HepG2 (cell line): ENCODE measurements around the gene C22orf15. TPM values are rescaled to one million over a fixed set of nuclear protein-coding genes. Genes with fewer than 3 reads are reported as not detected.

Experiments used
- AFF4 ChIP-seq: sonication (generic); formaldehyde crosslinking; IDR thresholded peaks from 2 replicates; pipeline ENCODE4 v1.4.0; 2020; ENCODE audit warnings: missing genetic modification reagents
- ASH2L ChIP-seq: fragments of 300-600, 200-600 bp; sonication (generic); IDR thresholded peaks from 2 replicates; pipeline ENCODE4 v1.7.0; 2017; ENCODE audit warnings: low read depth, mild to moderate bottlenecking, moderate library complexity, mixed read lengths, low read length; ENCODE audit not compliant: insufficient read length
- CEBPB ChIP-seq: IDR thresholded peaks from 2 replicates; pipeline ENCODE4 v1.6.1; 2011; ENCODE audit warnings: low read depth, low read length, improper control_type of control experiment, borderline replicate concordance
- CENPX ChIP-seq: sonication (generic); formaldehyde crosslinking; IDR thresholded peaks from 2 replicates; pipeline ENCODE4 v1.9.0; 2021; ENCODE audit warnings: mild to moderate bottlenecking, missing genetic modification reagents, moderate library complexity
- ETV5 ChIP-seq: IDR thresholded peaks from 2 replicates; pipeline ENCODE4 v1.6.1; 2018; ENCODE audit warnings: missing biosample characterization, missing genetic modification reagents, inconsistent platforms, borderline replicate concordance
- HNF4A ChIP-seq: sonication (generic); formaldehyde crosslinking; IDR thresholded peaks from 2 replicates; pipeline ENCODE4 v1.4.0; 2020; ENCODE audit warnings: missing genetic modification reagents
- HNRNPUL1 ChIP-seq: fragments of 200-400 bp; formaldehyde crosslinking; IDR thresholded peaks from 2 replicates; pipeline ENCODE4 v1.6.1; 2017; ENCODE audit warnings: low read depth, mild to moderate bottlenecking, low read length, moderate library complexity
- KDM5A ChIP-seq: fragments of 200-600 bp; sonication (generic); IDR thresholded peaks from 2 replicates; pipeline ENCODE4 v1.7.0; 2018; ENCODE audit warnings: antibody characterized with exemption, mild to moderate bottlenecking, low read length, borderline replicate concordance
- MED13 ChIP-seq: sonication (generic); formaldehyde crosslinking; IDR thresholded peaks from 2 replicates; pipeline ENCODE4 v1.5.0; 2020; ENCODE audit warnings: missing genetic modification reagents
- NCOA2 ChIP-seq: sonication (generic); formaldehyde crosslinking; IDR thresholded peaks from 2 replicates; pipeline ENCODE4 v1.8.0; 2022; ENCODE audit warnings: inconsistent platforms
- RAD21 ChIP-seq: fragments of 450-650 bp; formaldehyde crosslinking; IDR thresholded peaks from 2 replicates; pipeline ENCODE4 v1.5.0; 2020; ENCODE audit warnings: mild to moderate bottlenecking
- RAD51 ChIP-seq: fragments of 450-650 bp; IDR thresholded peaks from 2 replicates; pipeline ENCODE4 v1.6.1; 2016; ENCODE audit warnings: borderline replicate concordance
- SMARCE1 ChIP-seq: fragments of 450-650 bp; IDR thresholded peaks from 2 replicates; pipeline ENCODE4 v1.6.1; 2017; ENCODE audit warnings: borderline replicate concordance
- SUZ12 ChIP-seq: fragments of 150-350 bp; IDR thresholded peaks from 2 replicates; pipeline ENCODE4 v1.6.1; 2014; ENCODE audit warnings: low read depth, low read length
- TCF7L2 ChIP-seq: IDR thresholded peaks from 2 replicates; pipeline ENCODE4 v1.6.1; 2011; ENCODE audit warnings: mild to moderate bottlenecking, low read depth, low read length, moderate library complexity
- YEATS2 ChIP-seq: sonication (generic); formaldehyde crosslinking; IDR thresholded peaks from 2 replicates; pipeline ENCODE4 v1.4.0; 2020; ENCODE audit warnings: missing genetic modification reagents, borderline replicate concordance
- ZBTB39 ChIP-seq: sonication (generic); formaldehyde crosslinking; IDR thresholded peaks from 2 replicates; pipeline ENCODE4 v1.5.0; 2020; ENCODE audit warnings: missing genetic modification reagents
- ZGPAT ChIP-seq: IDR thresholded peaks from 2 replicates; pipeline ENCODE4 v1.6.1; 2016; ENCODE audit warnings: mild to moderate bottlenecking
- ZNF574 ChIP-seq: sonication (generic); formaldehyde crosslinking; IDR thresholded peaks from 2 replicates; pipeline ENCODE4 v1.4.0; 2020; ENCODE audit warnings: missing genetic modification reagents
- ZNF672 ChIP-seq: sonication (generic); formaldehyde crosslinking; IDR thresholded peaks from 2 replicates; pipeline ENCODE4 v1.8.1; 2022; ENCODE audit warnings: missing genetic modification reagents
- polyA plus RNA-seq, 8 experiments: library from polyadenylated mRNA; depleted of rRNA in 3 of 8; stranded (reverse) in 7 of 8; unstranded in 1 of 8; fragments of >200 nt; fragmentation: Illumina TruSeq in 4 of 8; extraction: Trizol in 4 of 8; gene quantifications; 2 replicates each; pipeline versions ENCODE4 v1.2.1 to v1.2.3, GENCODE V29; 2011 to 2016; ENCODE audit warnings: low read depth in 4 of 8, missing spikeins in 1 of 8, mixed read lengths in 1 of 8; ENCODE audit not compliant: insufficient read depth in 1 of 8
- total RNA-seq, 5 experiments: library from RNA; depleted of rRNA; stranded (reverse); fragments of >200 nt; fragmentation: Illumina TruSeq; extraction: Trizol; gene quantifications; 2 replicates each; pipeline ENCODE4 v1.2.3, GENCODE V29; 2016; ENCODE audit warnings: low read depth in 1 of 5

The C22orf15 gene
- total and polyA plus RNA-seq, 2 of the 13 experiments (the other 11 are each of a cell fraction or from before 2014, with no cell fraction given): not detected

- TF ChIP-seq AFF4 (CRISPR knock-in tag) (no peak), ZNF672 (CRISPR knock-in tag) (no peak), HNRNPUL1 (no peak), CENPX (no peak), KDM5A (no peak; the same call in 1 of the 2 replicates), SMARCE1 (no peak), ETV5 (no peak), RAD51 (no peak), NCOA2 (CRISPR knock-in tag) (no peak), ZBTB39 (CRISPR knock-in tag) (peak; percentile 78; the same call in 1 of the 2 replicates), HNF4A (peak; percentile 70), SUZ12 (no peak), CEBPB (no peak), MED13 (no peak), RAD21 (CRISPR knock-in tag) (peak; percentile 91), ZNF574 (CRISPR knock-in tag) (no peak), ZGPAT (CRISPR knock-in tag) (peak; percentile 59), TCF7L2 (no peak), ASH2L (no peak), YEATS2 (CRISPR knock-in tag) (no peak)
Observed at GRCh38 chr22:23767673-23768548, 5.1 kb downstream of the C22orf15 start, which contains the start of gene CHCHD10 (continued).
